DMS114 treated with DMSO at 0.1 percent for 48 hours (cell line): ENCODE measurements around the gene SFTPB.
"Not testable (repeated sequence)": the region's sequence is repeated elsewhere in the genome, so short reads cannot be mapped to it uniquely, and the experiment has no call there.

Experiments
- DNase-seq: peaks from one replicate; lab custom pipeline; 2025; ENCODE audit not compliant: unreplicated experiment; lab: John Stamatoyannopoulos, UW

SFTPB gene

GRCh38 chr2:85678377-85678776, 10.4 kb upstream of the SFTPB start:
- DNase-seq = no peak

- DNase-seq = no peak
Observed at GRCh38 chr2:85675866-85676548, 8.0 kb upstream of the SFTPB start.

- no peak for DNase-seq
Observed at GRCh38 chr2:85675427-85675826, 7.4 kb upstream of the SFTPB start.

GRCh38 chr2:85674417-85674816, 6.4 kb upstream of the SFTPB start:
- DNase-seq = no peak

- DNase-seq = no peak
Observed at GRCh38 chr2:85673716-85674375, 5.8 kb upstream of the SFTPB start.

GRCh38 chr2:85672456-85672855, 4.5 kb upstream of the SFTPB start:
- no peak for DNase-seq

GRCh38 chr2:85670416-85670815, 2.4 kb upstream of the SFTPB start:
- not testable (repeated sequence) for DNase-seq

- DNase-seq = no peak
Observed at GRCh38 chr2:85669549-85669948, 1.6 kb upstream of the SFTPB start.

GRCh38 chr2:85668857-85669142, 801 bp upstream of the SFTPB start:
- DNase-seq = no peak

- no peak for DNase-seq
Observed at GRCh38 chr2:85667561-85668008, 414 bp downstream of the SFTPB start.

- no peak for DNase-seq
Observed at GRCh38 chr2:85666435-85667316, 1.3 kb downstream of the SFTPB start.

- DNase-seq = no peak
Observed at GRCh38 chr2:85666016-85666415, 2.0 kb downstream of the SFTPB start.

GRCh38 chr2:85665264-85665937, 2.6 kb downstream of the SFTPB start:
- no peak for DNase-seq

GRCh38 chr2:85663594-85664565, 4.1 kb downstream of the SFTPB start:
- DNase-seq = no peak

- no peak for DNase-seq
Observed at GRCh38 chr2:85662899-85663593, 5.0 kb downstream of the SFTPB start.

- DNase-seq = no peak
Observed at GRCh38 chr2:85661139-85661858, 6.7 kb downstream of the SFTPB start.

GRCh38 chr2:85660725-85661124, 7.3 kb downstream of the SFTPB start:
- no peak for DNase-seq

- not testable (repeated sequence) for DNase-seq
Observed at GRCh38 chr2:85660301-85660700, 7.7 kb downstream of the SFTPB start.
